Stomach (tissue), 4 donors: ENCODE data around the gene NCAPD2.

Experiments used
- CTCF ChIP-seq, 7 experiments: fragments of 450-650 bp in 4 of 7; fragments of 200-600 bp in 3 of 7; sonication (generic) in 3 of 7; IDR thresholded peaks; one replicate each; pipeline ENCODE4 v1.5.1; 2016 to 2019; ENCODE audit warnings: antibody characterized with exemption in 7 of 7, control low read depth in 2 of 7, mild to moderate bottlenecking in 1 of 7
- EP300 ChIP-seq: sonication (generic); formaldehyde crosslinking; IDR thresholded peaks from one replicate; pipeline ENCODE4 v1.6.1; 2017; ENCODE audit warnings: antibody characterized with exemption
- POLR2A ChIP-seq, 4 donors: fragments of 450-650 bp; IDR thresholded peaks; one replicate each; pipeline ENCODE4 v1.6.1; 2016; ENCODE audit warnings: antibody characterized with exemption in 4 of 4, control low read depth in 2 of 4, mild to moderate bottlenecking in 1 of 4, moderate library complexity in 1 of 4

GRCh38 chr12:6547987-6548386 lies 54.1 kb downstream of the NCAPD2 start:
- TF ChIP-seq POLR2A (IDR thresholded peaks at IDR 0.05) (no peak), CTCF (IDR thresholded peaks at IDR 0.05) (no peak), EP300 (no peak)
